ENCODE results near the gene LRRC45. TPM values are rescaled to one million over a fixed set of nuclear protein-coding genes. Genes with fewer than 3 reads are reported as not detected.

Gene LRRC45
- total RNA-seq, 1 donor, result 22.0 TPM

DNA sequence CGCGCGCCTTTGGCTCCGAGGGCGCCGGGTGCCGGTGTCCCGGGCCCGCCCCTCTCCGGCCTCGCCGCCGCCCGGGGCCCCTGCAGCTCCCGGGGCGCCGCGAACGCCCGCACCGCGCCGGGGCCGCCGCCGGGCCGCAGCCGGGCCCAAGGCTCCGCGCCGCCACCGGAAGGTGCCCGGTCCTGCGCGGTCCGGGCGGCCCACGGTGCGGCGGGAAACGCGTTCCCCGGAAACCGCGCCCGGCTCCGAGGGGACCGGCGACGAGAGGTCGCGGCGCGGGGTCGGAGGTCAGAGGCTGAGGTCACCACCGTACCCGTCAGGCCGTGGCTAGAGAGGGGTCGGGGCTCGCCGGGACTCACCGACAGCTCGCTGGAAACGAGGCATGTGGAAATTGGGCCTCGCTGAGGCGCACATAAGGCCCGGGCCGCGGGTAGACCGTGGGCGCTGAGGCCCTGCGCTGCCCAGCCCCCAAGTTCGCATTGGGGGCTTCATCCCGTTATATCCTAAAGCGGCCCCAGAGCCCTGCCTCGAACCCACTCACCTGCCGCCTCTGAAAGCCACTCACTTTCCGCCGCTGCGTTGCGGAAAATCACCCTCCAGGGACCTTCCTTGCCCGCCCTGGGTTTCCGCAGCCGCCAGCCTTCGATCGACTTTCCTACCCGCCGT is 42.7 kb downstream of the LRRC45 start, which contains the start of gene DUS1L:
Gene DUS1L, minus strand, starts transcription at position 167 of the 666 bp plus-strand sequence. CDS start 745 bp downstream, outside the sequence.
- peak within 1 kb of the TSS; percentile 82 for H3K4me3 ChIP-seq (ENCODE audit: low read depth, low read length)
- DNase-seq (ENCODE audit: low read depth), result peak; percentile 52
- TF ChIP-seq, protein P1, sequence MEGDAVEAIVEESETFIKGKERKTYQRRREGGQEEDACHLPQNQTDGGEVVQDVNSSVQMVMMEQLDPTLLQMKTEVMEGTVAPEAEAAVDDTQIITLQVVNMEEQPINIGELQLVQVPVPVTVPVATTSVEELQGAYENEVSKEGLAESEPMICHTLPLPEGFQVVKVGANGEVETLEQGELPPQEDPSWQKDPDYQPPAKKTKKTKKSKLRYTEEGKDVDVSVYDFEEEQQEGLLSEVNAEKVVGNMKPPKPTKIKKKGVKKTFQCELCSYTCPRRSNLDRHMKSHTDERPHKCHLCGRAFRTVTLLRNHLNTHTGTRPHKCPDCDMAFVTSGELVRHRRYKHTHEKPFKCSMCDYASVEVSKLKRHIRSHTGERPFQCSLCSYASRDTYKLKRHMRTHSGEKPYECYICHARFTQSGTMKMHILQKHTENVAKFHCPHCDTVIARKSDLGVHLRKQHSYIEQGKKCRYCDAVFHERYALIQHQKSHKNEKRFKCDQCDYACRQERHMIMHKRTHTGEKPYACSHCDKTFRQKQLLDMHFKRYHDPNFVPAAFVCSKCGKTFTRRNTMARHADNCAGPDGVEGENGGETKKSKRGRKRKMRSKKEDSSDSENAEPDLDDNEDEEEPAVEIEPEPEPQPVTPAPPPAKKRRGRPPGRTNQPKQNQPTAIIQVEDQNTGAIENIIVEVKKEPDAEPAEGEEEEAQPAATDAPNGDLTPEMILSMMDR (IDR thresholded peaks at IDR 0.05; ENCODE audit: insufficient read depth, low read length), result no peak

DNA sequence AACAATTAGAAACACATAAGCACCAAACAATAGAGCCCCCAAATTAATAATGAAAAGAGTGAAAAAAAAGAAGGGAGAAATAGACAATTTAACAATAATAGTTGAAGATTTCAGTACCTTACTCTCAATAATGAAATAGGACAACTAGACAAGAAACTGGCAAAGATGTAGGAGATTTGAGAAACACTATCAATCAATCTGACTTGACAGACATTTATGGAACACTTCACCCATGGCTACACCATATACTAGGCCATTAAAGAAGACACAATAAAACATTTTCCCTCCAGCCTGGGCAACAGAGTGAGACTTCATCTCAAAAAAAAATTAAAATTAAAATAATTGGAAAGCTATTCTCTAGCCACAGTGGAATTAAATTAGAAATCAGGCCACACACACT is 47.5 kb downstream of the LRRC45 start:
- H3K4me3 ChIP-seq (ENCODE audit: low read depth, low read length), result no peak overlapping the region
- DNase-seq (ENCODE audit: low read depth), result no peak
- TF ChIP-seq, protein P1 (IDR thresholded peaks at IDR 0.05; ENCODE audit: insufficient read depth, low read length), result no peak

DNA sequence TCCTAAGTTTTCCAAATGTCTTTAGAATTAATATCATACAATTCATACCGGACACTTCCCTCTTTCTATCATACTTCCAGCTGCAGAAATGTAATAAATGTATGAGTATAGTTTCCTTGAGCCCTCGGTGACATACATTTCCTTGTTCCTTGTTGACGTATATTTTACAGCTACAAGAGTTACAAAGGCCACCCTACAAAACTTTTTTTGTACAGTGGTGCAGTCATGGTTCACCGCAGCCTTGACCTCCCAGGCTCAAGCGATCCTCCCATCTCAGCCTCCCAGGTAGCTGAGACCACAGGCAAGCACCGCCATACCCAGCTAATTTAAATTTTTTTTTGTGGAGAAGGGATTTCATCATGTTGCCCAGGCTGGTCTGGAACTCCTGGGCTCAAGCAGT is 49.7 kb downstream of the LRRC45 start:
- no peak overlapping the region for H3K4me3 ChIP-seq (ENCODE audit: low read depth, low read length)
- no peak for DNase-seq (ENCODE audit: low read depth)
- TF ChIP-seq, protein P1 (IDR thresholded peaks at IDR 0.05; ENCODE audit: insufficient read depth, low read length), result no peak

DNA sequence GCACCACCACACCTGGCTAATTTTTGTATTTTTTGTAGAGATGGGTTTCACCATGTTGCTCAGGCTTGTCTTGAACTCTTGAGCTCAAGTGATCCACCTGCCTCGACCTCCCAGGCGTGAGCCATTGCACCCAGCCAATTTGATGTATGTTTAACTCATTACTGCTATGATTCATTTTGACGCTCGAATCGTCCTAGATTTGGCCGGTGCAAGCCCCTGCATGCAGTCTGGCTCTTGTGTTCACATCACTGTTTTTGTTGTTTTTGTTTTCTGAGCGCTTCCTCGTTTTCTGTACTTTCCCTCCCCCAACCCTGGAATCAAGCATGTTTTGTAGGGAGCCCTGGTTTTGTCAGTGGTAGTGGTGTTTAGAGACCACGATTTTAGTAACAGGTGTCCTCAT is 50.3 kb downstream of the LRRC45 start:
- no peak overlapping the region for H3K4me3 ChIP-seq (ENCODE audit: low read depth, low read length)
- no peak for DNase-seq (ENCODE audit: low read depth)
- TF ChIP-seq, protein P1 (IDR thresholded peaks at IDR 0.05; ENCODE audit: insufficient read depth, low read length), result no peak

DNA sequence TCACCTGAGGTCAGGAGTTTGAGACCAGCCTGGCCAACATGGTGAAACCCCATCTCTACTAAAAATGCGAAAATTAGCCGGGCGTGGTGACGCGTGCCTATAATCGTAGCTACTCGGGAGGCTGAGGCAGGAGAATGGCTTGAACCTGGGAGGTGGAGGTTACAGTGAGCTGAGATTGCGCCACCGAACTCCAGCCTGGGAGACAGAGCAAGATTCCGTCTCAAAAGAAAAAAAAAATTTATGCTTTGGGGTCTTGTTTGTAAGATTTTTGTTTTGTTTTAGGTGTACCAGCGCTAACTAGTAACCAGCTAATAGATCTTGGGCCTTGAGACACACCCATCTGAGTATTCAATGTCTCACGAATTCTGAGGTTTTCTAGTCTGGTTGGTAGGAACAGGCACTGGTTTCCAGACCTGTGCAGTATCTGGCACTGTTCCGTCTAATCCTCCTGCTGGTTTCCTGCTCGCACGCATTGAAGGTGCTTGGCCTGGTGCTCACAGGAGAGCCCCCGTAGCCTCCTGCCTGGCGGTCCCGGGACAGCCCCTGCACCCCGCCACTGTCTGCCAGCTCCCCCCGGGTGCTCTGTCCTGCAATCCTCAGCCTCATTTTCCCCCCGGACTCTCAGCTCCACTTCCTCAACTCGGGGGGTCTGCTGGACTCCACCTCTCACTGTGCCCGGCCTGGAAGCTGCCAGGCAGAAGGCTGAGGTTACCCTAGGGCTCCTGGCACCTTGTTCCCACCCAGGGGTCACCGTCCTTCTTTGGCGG is 53.1 kb downstream of the LRRC45 start:
- TF ChIP-seq, protein P1 (IDR thresholded peaks at IDR 0.05; ENCODE audit: insufficient read depth, low read length), result no peak
- DNase-seq (ENCODE audit: low read depth), result no peak
- H3K4me3 ChIP-seq (ENCODE audit: low read depth, low read length), result no peak overlapping the region

DNA sequence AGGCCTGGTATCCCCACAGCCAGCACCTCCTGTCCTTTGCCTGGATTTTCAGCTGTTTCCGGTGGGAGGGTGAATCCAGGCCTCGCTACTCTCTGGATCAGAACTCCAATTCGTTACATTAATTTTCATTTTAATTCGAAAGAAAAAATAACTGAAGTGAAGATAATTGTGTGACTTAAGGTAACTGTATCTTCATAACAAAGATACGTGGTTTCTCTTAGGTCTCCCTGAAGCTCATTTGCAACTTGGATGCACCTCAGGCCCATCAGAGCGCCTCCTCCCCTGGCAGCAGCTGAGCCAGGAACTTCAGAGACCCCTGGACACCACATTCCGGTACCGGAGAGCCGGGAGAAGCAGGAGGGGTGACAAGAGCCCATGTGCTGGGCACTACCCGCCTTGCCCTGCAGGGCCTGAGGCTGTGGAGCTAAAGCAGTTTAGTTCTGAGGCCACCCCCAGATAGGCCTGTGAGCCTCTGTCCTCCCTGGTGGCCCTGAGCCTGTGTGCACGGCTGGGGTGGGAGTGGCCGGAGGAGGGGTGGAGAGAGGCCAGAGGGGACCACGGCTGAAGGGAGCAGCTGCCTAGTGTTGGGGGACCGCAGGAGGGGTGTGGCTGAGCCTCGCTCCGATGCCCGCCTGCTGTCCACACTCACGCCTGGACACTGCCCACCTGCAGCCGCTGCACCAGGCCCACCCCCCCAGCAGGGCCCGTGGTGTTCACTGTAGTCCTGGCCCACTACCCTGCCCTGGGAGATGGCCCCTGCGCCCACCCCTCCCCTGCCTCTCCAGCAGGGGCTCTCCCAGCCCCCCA is 53.9 kb downstream of the LRRC45 start:
- TF ChIP-seq, protein P1 (IDR thresholded peaks at IDR 0.05; ENCODE audit: insufficient read depth, low read length), result no peak
- no peak for DNase-seq (ENCODE audit: low read depth)
- H3K4me3 ChIP-seq (ENCODE audit: low read depth, low read length), result no peak overlapping the region

Measured in fibroblast of the aortic adventitia (primary cell).